Esophagus (tissue), 2 donors: ENCODE measurements around the gene OSBPL9. TPM values are rescaled to one million over a fixed set of nuclear protein-coding genes. Genes with fewer than 3 reads are reported as not detected.
"Not testable (repeated sequence)": the region's sequence is repeated elsewhere in the genome, so short reads cannot be mapped to it uniquely, and the experiment has no call there.

ENCODE experiments used
- H3K27ac ChIP-seq, 2 donors: one replicate each; pipeline ENCODE4 v1.5.1; 2013; ENCODE audit warnings: low read depth in 2 of 2, mild to moderate bottlenecking in 2 of 2, inconsistent platforms in 1 of 2, low read length in 1 of 2, moderate library complexity in 1 of 2
- H3K27me3 ChIP-seq, 2 donors: one replicate each; pipeline ENCODE4 v1.6.1; 2013; ENCODE audit warnings: low read length in 2 of 2, control low read depth in 1 of 2, mild to moderate bottlenecking in 1 of 2; ENCODE audit not compliant: insufficient read depth in 2 of 2, control insufficient read depth in 1 of 2
- H3K36me3 ChIP-seq, 2 donors: one replicate each; pipeline ENCODE4 v1.6.1; 2013; ENCODE audit warnings: low read length in 1 of 2; ENCODE audit not compliant: control insufficient read depth in 2 of 2, insufficient read depth in 2 of 2
- H3K4me1 ChIP-seq, 2 donors: one replicate each; pipeline ENCODE4 v1.6.1; 2013; ENCODE audit warnings: low read length in 1 of 2; ENCODE audit not compliant: control insufficient read depth in 2 of 2, insufficient read depth in 2 of 2
- H3K4me3 ChIP-seq, 2 donors: one replicate each; pipeline ENCODE4 v1.5.1; 2013; ENCODE audit warnings: low read length in 2 of 2, mild to moderate bottlenecking in 2 of 2, low read depth in 1 of 2, moderate library complexity in 1 of 2
- H3K9me3 ChIP-seq, 2 donors: one replicate each; pipeline ENCODE4 v1.6.1; 2013; ENCODE audit warnings: mild to moderate bottlenecking in 2 of 2, low read depth in 1 of 2, low read length in 1 of 2, moderate library complexity in 1 of 2; ENCODE audit not compliant: control insufficient read depth in 2 of 2, insufficient read depth in 1 of 2
- WGBS, 2 donors: extraction: QIAGEN DNeasy Blood & Tissue Kit; methylation state at CpG; one replicate each; pipeline ENCODE4 v1.1.7; 2013; 5-methylcytosine and 5-hydroxymethylcytosine counted together
- polyA plus RNA-seq, 2 donors: library from polyadenylated mRNA; stranded (reverse); fragments of 200-250 nt; gene quantifications; one replicate each; pipeline ENCODE4 v1.2.3, GENCODE V29; 2013
- donor health status: healthy with polysubstance abuse.
- donor health status: Bipolar disorder and iron deficiency.

OSBPL9 gene
- polyA plus RNA-seq, 2 donors: 17.5 to 26.0 TPM

- Histone ChIP-seq H3K27me3 (no peaks in the 10 kb centered on the region), H3K36me3 (no peaks in the 10 kb centered on the region), H3K4me3 (no peak overlapping the region), H3K27ac (no peak overlapping the region), H3K4me1 (no peaks in the 10 kb centered on the region), H3K9me3 (no peaks in the 10 kb centered on the region)
- 59 to 65% methylated on average over 4 of the region's 4 CpGs for WGBS, 2 donors
Measured at GRCh38 chr1:51693419-51694155, 76.7 kb downstream of the OSBPL9 start.

GRCh38 chr1:51697166-51697565 is 80.3 kb downstream of the OSBPL9 start:
- Histone ChIP-seq H3K27ac (no peak overlapping the region), H3K27me3 (no peaks in the 10 kb centered on the region), H3K4me3 (no peak overlapping the region), H3K9me3 (no peaks in the 10 kb centered on the region), H3K36me3 (no peaks in the 10 kb centered on the region), H3K4me1 (no peaks in the 10 kb centered on the region)
- WGBS, 2 donors: 90 to 92% methylated on average over 3 of the region's 3 CpGs

- Histone ChIP-seq H3K4me3 (no peak overlapping the region), H3K4me1 (no peaks in the 10 kb centered on the region), H3K36me3 (no peaks in the 10 kb centered on the region), H3K9me3 (no peaks in the 10 kb centered on the region), H3K27ac (no peak overlapping the region), H3K27me3 (no peaks in the 10 kb centered on the region)
- 88 to 91% methylated on average over 1 of the region's 1 CpG for WGBS, 2 donors
Measured at GRCh38 chr1:51699391-51699790, 82.5 kb downstream of the OSBPL9 start.

- H3K4me3 ChIP-seq, H3K9me3 ChIP-seq, H3K27ac ChIP-seq, H3K27me3 ChIP-seq, H3K4me1 ChIP-seq, H3K36me3 ChIP-seq: not testable (repeated sequence)
- WGBS, 2 donors: 98 to 99% methylated on average over 6 of the region's 7 CpGs
Measured at GRCh38 chr1:51701782-51702181, 84.9 kb downstream of the OSBPL9 start.

- not testable (repeated sequence) for H3K4me1 ChIP-seq, H3K9me3 ChIP-seq, H3K4me3 ChIP-seq, H3K27me3 ChIP-seq, H3K36me3 ChIP-seq, H3K27ac ChIP-seq
- 71% methylated on average over 1 of the region's 2 CpGs; no CpG with 5 or more reads in 1 of the 2 donors for WGBS, 2 donors
Measured at GRCh38 chr1:51702220-51702619, 85.3 kb downstream of the OSBPL9 start.

- Histone ChIP-seq H3K4me1 (peaks cover 0 to 6% of the 10 kb centered on the region in 2 donors), H3K27me3 (no peaks in the 10 kb centered on the region), H3K27ac (no peak overlapping the region), H3K4me3 (no peak overlapping the region), H3K36me3 (no peaks in the 10 kb centered on the region), H3K9me3 (no peaks in the 10 kb centered on the region)
- WGBS, 2 donors: 98% methylated on average over 2 of the region's 2 CpGs
Measured at GRCh38 chr1:51705035-51705434, 88.1 kb downstream of the OSBPL9 start.

- H3K4me3 ChIP-seq: no peak overlapping the region
- no peaks in the 10 kb centered on the region for H3K27me3 ChIP-seq
- H3K27ac ChIP-seq: no peak overlapping the region
- WGBS, 2 donors: 83 to 92% methylated on average over 15 of the region's 15 CpGs
- H3K4me1 ChIP-seq: peaks cover 0 to 6% of the 10 kb centered on the region in 2 donors
- no peaks in the 10 kb centered on the region for H3K9me3 ChIP-seq
- H3K36me3 ChIP-seq: no peaks in the 10 kb centered on the region
Measured at GRCh38 chr1:51708911-51709760, 92.2 kb downstream of the OSBPL9 start.

GRCh38 chr1:51709951-51710350 is 93.1 kb downstream of the OSBPL9 start:
- H3K4me1 ChIP-seq: peaks cover 0 to 6% of the 10 kb centered on the region in 2 donors
- peaks cover 0 to 3% of the 10 kb centered on the region in 2 donors for H3K36me3 ChIP-seq
- no peaks in the 10 kb centered on the region for H3K27me3 ChIP-seq
- H3K27ac ChIP-seq: no peak overlapping the region
- 83 to 92% methylated on average over 2 of the region's 2 CpGs for WGBS, 2 donors
- H3K9me3 ChIP-seq: no peaks in the 10 kb centered on the region
- no peak overlapping the region for H3K4me3 ChIP-seq

- no peak overlapping the region for H3K4me3 ChIP-seq
- 98 to 100% methylated on average over 1 of the region's 1 CpG for WGBS, 2 donors
Measured at GRCh38 chr1:51712590-51712989, 95.7 kb downstream of the OSBPL9 start.

More at GRCh38 chr1:51712590-51712989, 95.7 kb downstream of the OSBPL9 start:
- H3K4me1 ChIP-seq: peaks cover 0 to 3% of the 10 kb centered on the region in 2 donors
- no peaks in the 10 kb centered on the region for H3K27me3 ChIP-seq
- no peaks in the 10 kb centered on the region for H3K9me3 ChIP-seq
- no peak overlapping the region for H3K27ac ChIP-seq
- peaks cover 0 to 3% of the 10 kb centered on the region in 2 donors for H3K36me3 ChIP-seq
